Measurements from ENCODE around the gene KRTAP4-12.
"Not testable (repeated sequence)": the region's sequence is repeated elsewhere in the genome, so short reads cannot be mapped to it uniquely, and the experiment has no call there.

KRTAP4-12 gene

GRCh38 chr17:41123991-41124371 is at the start of gene KRTAP4-12:
KRTAP4-12 (minus strand) TSS chr17:41124182; CDS start chr17:41124122, 60 bp downstream.
- DNase-seq (ENCODE audit: low read depth, low spot score): not testable (repeated sequence)

DNA sequence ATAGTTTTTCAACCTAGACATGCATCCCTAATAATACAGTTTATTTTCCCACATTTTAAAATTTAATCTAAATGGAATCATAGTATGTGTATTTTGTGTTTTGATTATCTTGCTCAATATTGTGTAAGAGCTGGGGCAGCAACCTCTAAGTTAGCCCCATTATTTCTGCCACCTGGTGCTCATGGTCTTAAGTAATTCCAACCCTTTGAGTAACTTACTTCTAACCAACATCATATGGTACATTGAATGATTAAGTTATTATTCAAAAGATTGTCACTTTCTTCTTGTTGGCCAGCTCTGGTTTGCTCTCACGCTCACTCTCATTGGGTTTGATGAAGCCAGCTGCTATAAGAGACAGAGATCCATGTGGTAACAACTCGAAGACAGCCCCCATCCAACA is 47.9 kb upstream of the KRTAP4-12 start:
- DNase-seq (ENCODE audit: low read depth, low spot score): no peak

GRCh38 chr17:41168121-41168520 is 44.1 kb upstream of the KRTAP4-12 start, which contains the start of gene KRTAP4-3:
KRTAP4-3 (minus strand) TSS chr17:41168221; CDS start chr17:41168172, 49 bp downstream.
- DNase-seq (ENCODE audit: low read depth, low spot score): no peak

GRCh38 chr17:41167561-41167960 is 43.6 kb upstream of the KRTAP4-12 start:
- no peak for DNase-seq (ENCODE audit: low read depth, low spot score)

DNA sequence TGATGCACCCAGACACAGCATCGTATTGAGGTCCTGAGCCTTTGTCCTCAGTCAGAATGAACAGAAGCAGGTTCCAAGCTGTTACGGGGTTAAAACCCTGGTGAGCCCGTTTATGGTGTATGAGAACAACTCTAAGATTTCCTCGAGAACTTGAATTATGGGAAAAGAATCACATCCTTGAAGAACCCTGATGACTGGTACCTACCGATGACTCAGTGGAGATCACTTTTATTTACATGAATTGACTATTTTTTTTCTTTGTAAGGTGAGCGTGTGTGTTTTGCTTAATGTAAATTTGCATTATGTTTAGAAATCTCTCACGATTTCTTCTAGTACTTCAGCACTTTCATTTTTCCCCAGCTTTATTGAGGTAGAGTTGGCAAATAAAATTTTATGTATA is 39.8 kb upstream of the KRTAP4-12 start:
- no peak for DNase-seq (ENCODE audit: low read depth, low spot score)

- no peak for DNase-seq (ENCODE audit: low read depth, low spot score)
Observed at GRCh38 chr17:41160648-41161047, 36.7 kb upstream of the KRTAP4-12 start, which contains the start of gene KRTAP4-4. KRTAP4-4 (minus strand) TSS chr17:41160748; CDS start chr17:41160691, 57 bp downstream.

GRCh38 chr17:41160190-41160589 is 36.2 kb upstream of the KRTAP4-12 start:
- DNase-seq (ENCODE audit: low read depth, low spot score): not testable (repeated sequence)

GRCh38 chr17:41153856-41154255 is 29.9 kb upstream of the KRTAP4-12 start:
- DNase-seq (ENCODE audit: low read depth, low spot score): no peak

- no peak for DNase-seq (ENCODE audit: low read depth, low spot score)
Observed at GRCh38 chr17:41151525-41151924, 27.5 kb upstream of the KRTAP4-12 start.

- DNase-seq (ENCODE audit: low read depth, low spot score): no peak
Observed at GRCh38 chr17:41150026-41150425, 26.0 kb upstream of the KRTAP4-12 start.

GRCh38 chr17:41149652-41149985 is 25.6 kb upstream of the KRTAP4-12 start, which contains the start of gene KRTAP4-5:
KRTAP4-5 (minus strand) TSS chr17:41149825; CDS start chr17:41149767, 58 bp downstream.
- DNase-seq (ENCODE audit: low read depth, low spot score): no peak

- DNase-seq (ENCODE audit: low read depth, low spot score): not testable (repeated sequence)
Observed at GRCh38 chr17:41148971-41149651, 25.1 kb upstream of the KRTAP4-12 start.

DNA sequence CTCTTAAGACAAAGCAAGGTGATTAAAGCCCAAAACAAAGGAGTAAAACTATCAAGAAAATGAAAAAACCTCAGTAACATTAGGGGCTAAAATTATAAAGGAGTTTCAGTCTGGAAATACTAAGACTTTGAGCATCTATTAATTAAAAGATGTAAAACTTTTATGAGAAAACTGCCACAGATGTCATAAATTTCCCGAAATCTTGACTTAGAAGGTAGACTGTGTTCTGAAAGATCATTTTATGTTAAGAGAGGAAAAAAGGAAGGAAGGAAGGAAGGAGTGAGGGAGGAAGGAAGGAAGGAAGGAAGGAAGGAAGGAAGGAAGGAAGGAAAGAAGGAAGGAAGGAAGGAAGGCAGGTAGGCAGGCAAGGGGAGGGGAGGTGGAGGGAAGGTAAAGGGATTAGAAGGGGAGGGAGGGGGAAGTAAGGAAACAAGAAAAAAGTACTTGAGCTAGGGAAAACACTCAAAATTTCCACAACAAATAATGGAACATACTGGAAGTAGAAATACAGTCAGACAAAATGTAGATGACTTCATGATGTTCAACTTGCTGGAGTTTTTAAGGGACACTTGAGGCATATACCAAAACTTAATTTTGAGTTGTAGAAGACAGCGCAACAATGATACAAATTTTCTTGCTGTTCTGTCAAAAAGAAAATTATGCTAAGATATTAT is 23.7 kb upstream of the KRTAP4-12 start:
- DNase-seq (ENCODE audit: low read depth, low spot score): no peak

DNA sequence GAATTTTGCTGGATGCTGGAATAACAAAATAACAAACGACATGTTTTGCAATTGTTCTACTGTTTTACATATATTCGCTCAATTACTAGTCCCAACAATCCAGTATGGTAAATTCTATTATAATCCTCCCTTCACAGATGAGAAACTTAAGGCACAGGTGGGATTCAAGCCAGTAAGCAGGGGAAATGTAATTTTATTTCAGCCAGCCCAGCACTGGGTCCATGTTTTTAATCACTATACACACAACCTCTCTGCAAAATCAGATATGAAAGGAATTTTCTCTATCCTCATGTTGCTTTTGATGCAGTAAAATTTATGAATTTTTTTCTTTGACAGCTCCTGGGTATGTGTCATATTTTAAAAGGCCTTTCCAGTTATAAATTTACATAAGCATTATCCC is 21.3 kb upstream of the KRTAP4-12 start:
- no peak for DNase-seq (ENCODE audit: low read depth, low spot score)

DNA sequence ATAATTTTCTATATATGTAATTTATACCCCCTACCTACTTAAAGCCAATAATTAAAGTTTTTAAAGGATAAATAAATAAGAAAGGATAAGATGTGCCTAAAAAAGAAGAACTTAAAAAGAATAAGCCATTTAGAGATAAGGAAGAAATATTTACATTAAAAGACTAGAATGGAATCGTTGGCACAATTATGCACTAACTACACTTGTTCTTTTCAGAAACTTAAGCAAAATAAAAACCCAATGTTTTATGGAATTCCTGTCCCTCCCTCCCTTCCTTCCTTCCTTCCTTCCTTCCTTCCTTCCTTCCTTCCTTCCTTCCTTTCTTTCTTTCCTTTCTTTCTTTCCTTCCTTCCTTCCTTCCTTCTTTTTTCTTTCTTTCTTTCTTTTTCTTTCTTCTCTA is 20.9 kb upstream of the KRTAP4-12 start:
- no peak for DNase-seq (ENCODE audit: low read depth, low spot score)

GRCh38 chr17:41141361-41141760 is 17.4 kb upstream of the KRTAP4-12 start:
- no peak for DNase-seq (ENCODE audit: low read depth, low spot score)

- no peak for DNase-seq (ENCODE audit: low read depth, low spot score)
Observed at GRCh38 chr17:41140360-41141131, 16.6 kb upstream of the KRTAP4-12 start, which contains the start of gene KRTAP4-6. KRTAP4-6 (minus strand) TSS chr17:41140544; CDS start chr17:41140487, 57 bp downstream.

DNA sequence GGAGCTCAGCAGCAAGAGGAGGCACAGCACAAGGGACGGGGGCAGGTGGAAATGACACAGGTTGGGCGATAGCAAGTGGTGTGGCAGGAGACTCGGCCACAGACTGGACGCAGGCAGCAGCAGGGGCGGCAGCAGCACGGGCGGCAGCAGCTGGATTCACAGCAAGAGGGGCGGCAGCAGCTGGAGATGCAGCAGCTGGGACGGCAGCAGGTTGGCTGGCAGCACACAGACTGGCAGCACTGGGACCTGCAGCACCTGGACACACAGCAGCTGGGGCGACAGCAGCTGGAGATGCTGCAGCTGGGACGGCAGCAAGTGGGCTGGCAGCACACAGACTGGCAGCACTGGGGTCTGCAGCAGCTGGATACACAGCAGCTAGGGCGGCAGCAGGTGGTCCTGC is 15.9 kb upstream of the KRTAP4-12 start:
- DNase-seq (ENCODE audit: low read depth, low spot score): not testable (repeated sequence)

GRCh38 chr17:41133880-41134735 is 10.1 kb upstream of the KRTAP4-12 start:
- no peak for DNase-seq (ENCODE audit: low read depth, low spot score)

GRCh38 chr17:41131979-41132378 is 8.0 kb upstream of the KRTAP4-12 start:
- no peak for DNase-seq (ENCODE audit: low read depth, low spot score)

DNA sequence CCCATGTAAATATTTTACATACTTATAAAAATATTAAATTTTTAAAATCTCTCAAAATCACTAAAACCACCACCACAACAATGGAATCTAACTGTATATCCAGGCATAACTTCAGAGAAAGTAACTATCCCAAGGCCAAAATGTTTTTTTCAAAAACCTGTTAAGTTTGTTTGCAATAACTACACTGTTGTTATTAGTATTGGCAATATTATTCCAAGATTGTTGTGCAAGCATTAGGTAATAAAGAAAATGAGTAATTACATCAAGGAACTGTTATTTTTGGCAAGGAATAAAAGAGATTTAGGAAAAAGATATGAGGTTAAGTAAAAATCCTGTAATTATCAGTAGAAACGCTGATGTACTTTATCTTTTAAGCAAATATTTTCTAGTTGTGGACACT is 3.4 kb upstream of the KRTAP4-12 start:
- DNase-seq (ENCODE audit: low read depth, low spot score): no peak

Measured in activated naive CD8-positive, alpha-beta T cell treated with anti-CD3 and anti-CD28 coated beads, Interleukin-2, amount 50 U/mL, for 16 hours (primary cell).